Activated naive CD4-positive, alpha-beta T cell (primary cell): ENCODE measurements around the gene EVC.

Experiments used
- DNase-seq, 4 experiments: peaks; one replicate each; lab custom pipeline; 2025; lab: John Stamatoyannopoulos, UW

EVC gene

GRCh38 chr4:5757091-5757490 is 46.1 kb downstream of the EVC start:
- no peak for DNase-seq

GRCh38 chr4:5757536-5757935 is 46.5 kb downstream of the EVC start:
- no peak for DNase-seq

DNA sequence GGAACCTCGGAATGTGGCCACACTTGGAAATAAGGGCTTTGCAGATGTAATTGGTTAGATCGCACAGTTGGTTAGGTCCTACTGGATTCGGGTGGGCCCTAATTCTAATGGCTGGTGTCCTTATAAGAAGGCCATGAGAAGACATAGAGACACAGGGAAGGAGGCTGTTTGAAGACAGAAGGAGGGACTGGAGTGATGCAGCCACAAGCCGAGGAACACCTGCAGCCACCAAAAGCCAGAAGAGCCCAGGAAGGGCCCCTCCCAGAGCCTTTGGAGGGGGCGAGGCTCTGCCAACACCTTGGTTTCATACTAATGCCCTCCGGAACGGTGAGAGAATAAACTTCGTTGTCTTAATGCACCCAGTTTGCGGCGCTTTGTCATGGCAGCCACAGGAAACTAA is 47.0 kb downstream of the EVC start:
- DNase-seq = no peak

DNA sequence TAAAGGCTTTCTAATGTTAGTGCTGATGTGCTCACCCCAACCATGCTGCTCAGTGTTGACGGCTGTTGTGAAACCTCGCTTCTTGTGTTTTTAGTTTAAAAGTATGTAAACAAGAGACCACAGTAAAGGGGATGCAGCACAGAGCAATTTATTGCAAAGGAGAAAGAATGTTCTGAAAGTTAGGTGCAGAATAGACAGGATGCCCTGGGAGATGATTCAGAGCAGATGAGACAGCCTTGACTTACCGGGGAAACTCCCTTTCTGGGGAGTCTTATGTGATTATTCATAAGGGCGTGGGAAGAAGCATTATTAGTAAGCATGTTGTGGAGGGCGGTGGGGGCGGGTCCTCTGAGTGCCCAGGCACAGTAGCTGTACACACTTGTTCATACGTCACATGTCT is 47.7 kb downstream of the EVC start:
- DNase-seq = no peak

GRCh38 chr4:5759236-5760075 is 48.5 kb downstream of the EVC start:
- DNase-seq = no peak

- DNase-seq = no peak
Observed at GRCh38 chr4:5760246-5760645, 49.2 kb downstream of the EVC start.

GRCh38 chr4:5760936-5761480 is 50.0 kb downstream of the EVC start:
- no peak for DNase-seq

DNA sequence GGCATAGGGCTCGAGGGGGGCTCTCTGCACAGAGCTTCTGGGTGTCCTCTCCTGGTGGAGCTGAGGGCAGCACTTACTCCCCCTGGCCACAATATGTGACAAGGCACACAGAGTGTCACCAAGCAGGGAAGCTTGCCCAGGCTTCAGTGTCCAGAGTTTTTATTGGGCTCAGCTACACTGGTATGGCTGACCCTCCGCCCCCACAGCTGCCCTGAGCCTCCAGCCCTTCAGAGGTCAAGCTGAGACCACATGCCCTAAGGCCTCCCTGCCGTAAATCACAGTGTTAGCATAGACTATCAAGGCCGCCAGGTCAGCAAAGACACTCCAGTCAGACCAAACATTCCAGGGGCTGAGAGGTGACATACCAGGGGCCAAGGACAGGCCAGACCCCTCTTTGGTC is 59.0 kb downstream of the EVC start:
- DNase-seq = no peak

GRCh38 chr4:5772528-5773270 is 61.7 kb downstream of the EVC start:
- DNase-seq = no peak

GRCh38 chr4:5773271-5773555 is 62.2 kb downstream of the EVC start:
- DNase-seq = no peak

GRCh38 chr4:5774416-5775036 is 63.5 kb downstream of the EVC start:
- DNase-seq = no peak

- DNase-seq = no peak
Observed at GRCh38 chr4:5776510-5776909, 65.5 kb downstream of the EVC start.

GRCh38 chr4:5780831-5781480 is 70.0 kb downstream of the EVC start:
- DNase-seq = no peak

GRCh38 chr4:5781691-5782090 is 70.7 kb downstream of the EVC start:
- no peak for DNase-seq

DNA sequence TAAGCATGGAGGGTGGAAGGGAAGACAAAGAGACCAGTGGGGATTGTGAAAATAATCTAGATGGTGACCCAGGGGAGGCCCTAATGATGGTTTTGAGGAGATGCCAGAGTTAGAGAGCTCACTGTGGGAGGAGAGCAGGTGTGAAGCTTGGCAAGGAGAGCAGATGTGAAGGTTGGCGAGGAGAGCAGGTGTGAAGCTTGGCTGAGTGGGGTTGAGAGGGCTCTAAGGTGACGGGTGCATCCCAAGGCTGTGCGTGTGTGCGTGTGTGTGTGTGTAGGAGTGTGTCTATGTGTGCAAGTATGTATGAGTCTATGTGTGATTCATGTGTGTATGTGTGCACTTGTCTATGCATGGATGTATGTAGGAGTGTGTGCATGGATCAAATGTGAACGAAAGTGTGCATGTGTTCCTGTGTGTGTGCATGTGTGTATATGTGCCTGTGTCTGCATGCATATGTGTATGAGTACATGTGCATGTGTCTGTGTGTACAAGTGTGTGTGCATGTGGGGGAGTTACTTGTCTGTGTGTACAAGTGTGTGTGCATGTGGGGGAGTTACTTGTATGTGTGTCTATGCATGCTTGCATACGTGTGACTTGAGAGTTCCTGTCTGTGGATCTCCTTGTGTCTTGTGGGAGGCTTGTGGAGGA is 72.0 kb downstream of the EVC start:
- DNase-seq = no peak

GRCh38 chr4:5783486-5783885 is 72.5 kb downstream of the EVC start:
- DNase-seq = no peak

DNA sequence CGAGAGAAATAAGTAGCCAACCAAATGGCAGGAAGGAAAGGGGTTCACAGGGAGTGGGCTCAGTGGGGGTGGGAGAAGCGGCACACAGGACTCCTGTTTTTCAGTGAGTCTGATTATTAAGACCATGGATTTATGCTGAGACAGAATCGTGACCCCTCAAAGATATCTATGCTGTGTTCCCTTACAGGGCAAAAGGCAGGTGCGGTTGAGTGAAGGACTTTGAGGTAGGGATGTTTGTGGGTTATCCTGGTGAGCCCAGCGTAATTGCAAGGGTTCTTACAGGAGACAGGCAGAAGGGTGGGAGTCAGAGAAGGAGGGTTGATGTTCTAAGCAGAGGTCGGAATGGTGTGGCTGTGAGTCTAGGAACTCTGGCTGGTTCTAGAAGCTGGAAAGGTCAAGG is 73.0 kb downstream of the EVC start:
- no peak for DNase-seq

- DNase-seq = no peak
Observed at GRCh38 chr4:5784960-5785611, 74.1 kb downstream of the EVC start.

GRCh38 chr4:5785806-5786680 is 75.0 kb downstream of the EVC start:
- DNase-seq = no peak

DNA sequence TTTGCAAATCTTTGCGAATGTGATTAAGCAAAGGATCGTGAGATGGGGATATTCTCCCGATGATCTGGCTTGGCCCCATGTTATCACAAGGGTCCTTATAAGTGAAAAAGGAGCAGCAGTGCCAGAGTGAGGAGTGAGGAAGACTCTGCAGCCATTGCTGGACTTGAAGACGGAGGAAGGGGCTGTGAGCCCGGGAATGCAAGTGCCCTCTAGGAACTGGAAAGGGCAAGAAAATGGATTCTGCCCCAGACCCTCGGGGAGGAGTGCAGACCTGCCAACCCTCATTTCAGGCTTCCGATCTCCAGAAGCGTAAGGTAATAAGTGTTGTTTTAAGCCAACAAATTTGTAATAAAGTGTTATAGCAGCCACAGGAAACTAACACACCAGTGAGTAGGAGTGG is 76.3 kb downstream of the EVC start:
- DNase-seq = no peak
